KOPT-K1 (cell line): ENCODE data around the gene MSI2.

ENCODE experiments used
- H3K27ac ChIP-seq: fragments of 200-600 bp; sonication (generic); 2 replicates; pipeline ENCODE4 v1.5.1; 2016; ENCODE audit warnings: antibody characterized with exemption, mild to moderate bottlenecking, low read depth, low read length; ENCODE audit not compliant: poor library complexity, severe bottlenecking
- H3K36me3 ChIP-seq: fragments of 200-600 bp; sonication (generic); 2 replicates; pipeline ENCODE4 v1.5.1; 2017; ENCODE audit warnings: antibody characterized with exemption, mild to moderate bottlenecking, low read length, moderate library complexity; ENCODE audit not compliant: insufficient read depth
- H3K9me3 ChIP-seq: fragments of 200-600 bp; sonication (generic); 2 replicates; pipeline ENCODE4 v1.5.1; 2017; ENCODE audit warnings: antibody characterized with exemption, low read length, mild to moderate bottlenecking; ENCODE audit not compliant: insufficient read depth, poor library complexity, severe bottlenecking

The MSI2 gene

DNA sequence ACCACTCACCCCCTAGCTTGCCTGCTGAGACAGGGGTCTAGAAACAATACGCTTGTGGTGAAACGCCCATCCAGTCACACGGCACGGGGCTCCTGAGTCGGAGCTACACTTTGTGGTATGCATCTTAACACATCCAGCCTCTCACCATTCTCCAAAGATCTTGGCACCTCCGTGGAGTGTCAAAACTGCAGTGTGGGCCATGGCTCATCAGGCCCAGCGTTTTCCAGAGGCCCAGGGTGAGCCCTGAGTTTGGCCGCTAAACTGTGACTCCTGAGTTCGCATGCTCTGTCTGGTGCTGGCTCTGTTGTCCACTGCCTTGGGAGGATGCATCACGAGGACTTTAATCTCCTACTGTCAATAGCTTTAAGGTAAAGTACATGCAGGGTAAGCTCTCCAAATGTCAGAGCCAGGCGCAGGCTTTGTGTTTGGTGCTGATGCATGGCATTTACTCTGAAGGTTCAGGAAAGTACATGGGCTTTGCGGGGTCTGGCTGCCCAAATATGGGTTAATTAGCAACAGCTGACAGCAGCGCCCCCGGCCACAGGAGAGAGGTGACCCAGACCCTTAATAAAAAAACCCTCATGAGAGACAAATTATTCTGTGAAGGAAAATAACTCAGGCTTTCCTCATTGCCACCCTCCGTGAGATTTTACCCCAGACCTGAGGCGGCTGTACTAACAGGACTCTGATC is 370.3 kb downstream of the MSI2 start:
- peaks cover 99% of the 10 kb centered on the region for H3K36me3 ChIP-seq
- H3K9me3 ChIP-seq = no peaks in the 10 kb centered on the region
- H3K27ac ChIP-seq = no peak overlapping the region

DNA sequence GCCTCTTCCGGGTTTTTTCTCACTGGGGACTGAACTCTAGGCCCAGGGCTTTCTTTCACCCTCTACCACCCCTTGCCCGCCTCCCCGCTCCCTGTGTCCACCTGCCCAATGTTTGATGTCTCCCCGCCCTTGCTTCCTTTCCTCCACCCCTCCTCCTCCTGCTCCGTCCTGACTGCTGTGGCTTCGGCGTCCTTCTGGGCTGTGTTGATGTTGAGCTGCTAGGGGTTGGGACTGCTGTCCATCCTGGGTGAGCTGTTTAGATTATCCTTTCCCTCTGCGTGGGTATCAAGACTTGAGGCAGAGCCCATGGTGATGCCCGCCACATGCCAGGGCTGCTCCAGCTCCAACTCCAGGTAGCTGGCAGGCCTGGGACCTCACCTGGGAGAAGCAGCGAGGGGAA is 371.3 kb downstream of the MSI2 start:
- H3K9me3 ChIP-seq = no peaks in the 10 kb centered on the region
- H3K36me3 ChIP-seq = peaks cover 100% of the 10 kb centered on the region
- no peak overlapping the region for H3K27ac ChIP-seq

DNA sequence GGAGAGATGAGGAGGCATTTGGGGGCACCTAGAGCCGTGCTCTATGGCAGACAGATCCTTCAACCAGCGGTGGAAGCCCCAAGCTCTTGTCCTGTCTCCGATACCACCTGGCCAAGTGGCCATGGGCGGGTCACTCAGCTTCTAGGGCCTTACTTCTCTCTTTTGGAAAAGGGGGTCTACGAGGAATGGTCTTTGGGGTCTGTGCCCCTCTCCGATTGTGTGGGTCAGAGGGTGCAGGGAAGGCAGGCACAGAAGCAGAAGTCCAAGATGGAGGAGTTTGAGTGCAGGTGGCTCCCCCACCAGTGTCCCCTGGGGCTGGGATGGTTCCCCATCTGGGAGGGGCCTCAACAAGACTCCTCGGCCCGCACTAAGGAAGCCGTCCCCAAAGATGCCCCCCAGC is 372.1 kb downstream of the MSI2 start:
- H3K27ac ChIP-seq = no peak overlapping the region
- peaks cover 100% of the 10 kb centered on the region for H3K36me3 ChIP-seq
- no peaks in the 10 kb centered on the region for H3K9me3 ChIP-seq

DNA sequence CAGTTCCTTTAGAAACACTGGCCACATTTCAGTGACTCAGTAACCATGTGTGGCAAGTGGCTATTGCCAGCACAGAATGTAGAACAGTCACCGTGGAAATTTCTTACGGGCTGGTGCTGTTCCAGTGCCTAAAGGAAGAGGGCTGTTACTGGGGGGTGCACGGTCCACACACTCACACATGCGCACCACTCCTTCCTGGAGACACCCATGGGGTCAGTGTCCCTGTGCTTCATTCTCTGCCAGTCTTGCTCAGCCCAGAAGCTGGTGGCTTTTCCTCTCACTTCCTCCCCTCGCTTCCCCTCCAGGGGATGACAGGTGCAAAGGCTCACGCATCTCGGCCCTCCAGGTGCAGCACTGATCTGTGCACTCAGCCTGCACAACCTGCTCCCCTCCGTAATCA is 373.1 kb downstream of the MSI2 start:
- no peaks in the 10 kb centered on the region for H3K9me3 ChIP-seq
- no peak overlapping the region for H3K27ac ChIP-seq
- peaks cover 100% of the 10 kb centered on the region for H3K36me3 ChIP-seq

DNA sequence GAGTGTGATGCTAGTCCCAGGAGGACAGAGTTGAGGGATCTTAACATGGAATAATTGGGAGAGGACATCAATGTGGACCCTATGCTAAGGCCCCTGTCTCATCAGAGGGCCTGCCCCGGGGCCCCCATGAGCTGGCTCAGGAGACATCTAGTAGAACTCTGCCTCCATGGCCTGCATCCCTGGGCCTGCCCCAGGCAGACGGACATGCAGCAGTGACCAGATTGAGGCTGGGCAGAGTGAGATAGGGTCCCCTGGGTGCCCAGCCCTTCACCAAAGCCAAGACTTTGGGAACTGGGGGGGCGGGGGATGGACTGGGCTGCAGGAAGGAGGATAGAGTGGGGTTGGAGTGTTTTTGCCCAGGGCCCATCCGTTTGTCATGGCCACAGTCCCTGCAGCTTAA is 373.6 kb downstream of the MSI2 start:
- Histone ChIP-seq H3K9me3 (no peaks in the 10 kb centered on the region), H3K27ac (no peak overlapping the region), H3K36me3 (peaks cover 100% of the 10 kb centered on the region)

DNA sequence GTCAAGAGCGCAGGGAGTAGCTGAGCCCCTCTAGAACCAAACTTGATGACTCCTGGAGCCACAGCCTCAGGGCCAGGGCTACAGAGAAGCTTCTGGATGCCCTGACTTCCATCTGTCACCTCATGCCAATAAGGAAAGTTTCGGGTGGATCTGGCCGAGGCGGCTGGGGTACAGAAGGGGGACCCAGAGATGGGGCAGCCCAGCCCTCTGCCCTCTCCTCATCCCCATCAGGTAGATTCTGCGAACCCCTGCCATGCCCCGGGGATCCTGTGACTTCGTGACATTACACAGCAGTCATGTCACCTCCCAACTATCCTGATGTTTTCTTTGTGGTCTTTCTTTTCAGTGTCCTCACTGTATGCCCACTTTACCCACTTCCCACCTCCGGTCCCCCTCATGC is 374.4 kb downstream of the MSI2 start:
- Histone ChIP-seq H3K27ac (no peak overlapping the region), H3K9me3 (no peaks in the 10 kb centered on the region), H3K36me3 (peaks cover 100% of the 10 kb centered on the region)

DNA sequence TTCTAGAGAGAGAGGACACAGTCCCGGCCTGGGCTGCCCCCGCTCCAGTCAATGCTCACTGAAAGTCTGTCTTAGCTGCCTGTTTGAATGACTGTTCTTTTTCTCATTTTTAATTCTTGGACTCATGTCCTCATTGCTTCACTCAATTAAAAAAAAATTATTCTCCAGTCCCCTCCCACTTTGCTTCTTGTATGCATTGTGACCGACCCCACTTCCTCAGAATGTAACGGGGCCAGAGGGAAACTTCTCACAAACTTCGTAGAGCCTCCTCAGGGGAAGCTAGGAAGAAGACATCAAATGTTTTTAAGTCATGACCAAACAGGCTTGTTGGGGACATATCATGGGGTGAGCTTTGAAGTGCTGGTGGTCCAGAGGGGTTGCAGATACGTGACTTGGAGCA is 375.5 kb downstream of the MSI2 start:
- no peak overlapping the region for H3K27ac ChIP-seq
- H3K36me3 ChIP-seq = peaks cover 100% of the 10 kb centered on the region
- no peaks in the 10 kb centered on the region for H3K9me3 ChIP-seq

DNA sequence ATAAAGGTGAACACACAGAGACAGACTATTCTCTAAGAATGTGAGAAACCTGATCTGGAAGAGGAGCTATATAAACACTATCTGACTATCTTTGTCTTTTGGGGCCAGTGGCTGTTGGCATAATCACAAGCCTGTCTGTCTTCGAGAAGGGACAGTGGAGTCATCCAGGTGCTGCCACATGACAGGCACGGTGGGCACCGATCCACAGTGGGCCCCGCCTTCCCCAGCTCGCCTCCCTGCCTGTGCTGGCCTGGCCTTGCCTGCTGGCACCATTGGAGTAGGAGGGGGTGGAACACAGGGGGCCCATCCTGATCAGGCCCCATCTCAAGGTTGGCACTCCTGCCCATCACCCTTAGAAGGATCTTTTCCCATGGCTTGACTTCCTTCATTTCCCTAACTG is 376.0 kb downstream of the MSI2 start:
- Histone ChIP-seq H3K27ac (no peak overlapping the region), H3K36me3 (peaks cover 100% of the 10 kb centered on the region), H3K9me3 (no peaks in the 10 kb centered on the region)

GRCh38 chr17:57633236-57633635 is 376.9 kb downstream of the MSI2 start:
- Histone ChIP-seq H3K36me3 (peaks cover 100% of the 10 kb centered on the region), H3K27ac (no peak overlapping the region), H3K9me3 (no peaks in the 10 kb centered on the region)

GRCh38 chr17:57634713-57635465 is 378.6 kb downstream of the MSI2 start:
- Histone ChIP-seq H3K36me3 (peaks cover 100% of the 10 kb centered on the region), H3K27ac (no peak overlapping the region), H3K9me3 (no peaks in the 10 kb centered on the region)

DNA sequence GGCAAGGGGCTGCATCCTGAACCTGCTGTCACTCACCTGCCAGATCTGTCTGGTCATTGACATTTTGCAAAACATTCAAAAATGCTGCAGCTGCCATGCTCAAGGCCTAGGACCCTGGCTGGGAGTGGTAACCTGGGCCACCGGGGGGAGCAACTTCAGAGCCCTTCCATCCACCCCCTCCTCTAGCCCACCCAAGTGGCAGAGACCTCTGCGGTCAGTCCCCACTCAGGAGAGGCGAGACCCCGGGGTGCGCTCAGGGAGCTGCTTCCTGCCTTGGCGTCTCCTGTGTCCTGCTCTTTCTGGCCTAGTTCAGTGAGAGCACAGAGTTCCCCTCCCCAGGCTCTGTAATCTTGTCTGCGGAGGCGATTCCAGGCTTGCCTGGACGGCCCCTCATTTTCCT is 380.0 kb downstream of the MSI2 start:
- no peak overlapping the region for H3K27ac ChIP-seq
- H3K9me3 ChIP-seq = no peaks in the 10 kb centered on the region
- peaks cover 100% of the 10 kb centered on the region for H3K36me3 ChIP-seq

- Histone ChIP-seq H3K36me3 (peaks cover 100% of the 10 kb centered on the region), H3K9me3 (no peaks in the 10 kb centered on the region), H3K27ac (no peak overlapping the region)
Observed at GRCh38 chr17:57636985-57637665, 380.8 kb downstream of the MSI2 start.

GRCh38 chr17:57637666-57638010 is 381.3 kb downstream of the MSI2 start:
- no peak overlapping the region for H3K27ac ChIP-seq
- no peaks in the 10 kb centered on the region for H3K9me3 ChIP-seq
- H3K36me3 ChIP-seq = peaks cover 100% of the 10 kb centered on the region

DNA sequence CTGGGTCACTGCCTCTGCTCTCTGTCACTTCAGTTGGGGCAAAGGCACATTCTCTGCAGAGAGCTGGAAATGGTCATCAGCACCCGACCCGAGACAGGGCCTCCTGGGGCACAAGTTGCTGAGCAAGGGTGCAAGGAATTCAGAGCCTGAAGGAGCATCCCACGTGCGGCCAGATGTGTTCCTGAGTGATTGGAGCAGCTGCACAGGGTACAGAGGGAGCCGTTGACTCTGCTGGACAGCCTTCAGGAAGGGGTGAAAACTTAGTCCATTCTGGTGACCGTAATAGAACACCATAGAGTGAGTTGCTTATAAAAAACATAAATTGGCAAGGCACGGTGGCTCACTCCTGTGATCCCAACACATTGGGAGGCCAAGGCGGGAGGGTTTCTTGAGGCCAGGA is 382.0 kb downstream of the MSI2 start:
- H3K36me3 ChIP-seq = peaks cover 100% of the 10 kb centered on the region
- H3K27ac ChIP-seq = no peak overlapping the region
- H3K9me3 ChIP-seq = no peaks in the 10 kb centered on the region

GRCh38 chr17:57639381-57639780 is 383.1 kb downstream of the MSI2 start:
- H3K36me3 ChIP-seq = peaks cover 100% of the 10 kb centered on the region
- H3K9me3 ChIP-seq = no peaks in the 10 kb centered on the region
- H3K27ac ChIP-seq = no peak overlapping the region
